Mesendoderm (in vitro differentiated cells): ENCODE data around the gene ETFA.

ENCODE experiments used
- DNase-seq: peaks from one replicate; pipeline ENCODE4 v3.0.0; 2013
- H2AK5ac ChIP-seq: 2 replicates; pipeline ENCODE4 v1.6.1; 2013; ENCODE audit warnings: low read length, inconsistent platforms
- H2BK120ac ChIP-seq: 2 replicates; pipeline ENCODE4 v1.6.1; 2013; ENCODE audit warnings: low read depth, mild to moderate bottlenecking, low read length, moderate library complexity, mixed read lengths
- H2BK15ac ChIP-seq: replicated peaks from 2 replicates; pipeline ENCODE4 v1.6.1; 2013; ENCODE audit warnings: low read depth, mild to moderate bottlenecking, moderate library complexity
- H2BK5ac ChIP-seq: 2 replicates; pipeline ENCODE4 v1.6.1; 2013; ENCODE audit warnings: low read length, inconsistent platforms
- H3K18ac ChIP-seq: 2 replicates; pipeline ENCODE4 v1.6.1; 2013; ENCODE audit warnings: mild to moderate bottlenecking, low read length, mixed read lengths
- H3K23ac ChIP-seq: one replicate; pipeline ENCODE4 v1.6.1; 2013; ENCODE audit warnings: low read length
- H3K27ac ChIP-seq: 2 replicates; pipeline ENCODE4 v1.5.1; 2013; ENCODE audit warnings: low read depth, mild to moderate bottlenecking, inconsistent platforms, low read length, moderate library complexity
- H3K27me3 ChIP-seq: 2 replicates; pipeline ENCODE4 v1.6.1; 2013; ENCODE audit warnings: low read length, control low read depth, mild to moderate bottlenecking, inconsistent platforms; ENCODE audit not compliant: insufficient read depth, poor library complexity
- H3K36me3 ChIP-seq: 2 replicates; pipeline ENCODE4 v1.6.1; 2013; ENCODE audit warnings: low read length, inconsistent platforms; ENCODE audit not compliant: control insufficient read depth, insufficient read depth
- H3K4ac ChIP-seq: one replicate; pipeline ENCODE4 v1.6.1; 2013; ENCODE audit warnings: low read depth, mild to moderate bottlenecking, low read length, moderate library complexity
- H3K4me1 ChIP-seq: 2 replicates; pipeline ENCODE4 v1.6.1; 2013; ENCODE audit warnings: low read depth, low read length, inconsistent platforms; ENCODE audit not compliant: control insufficient read depth
- H3K4me2 ChIP-seq: 2 replicates; pipeline ENCODE4 v1.6.1; 2013; ENCODE audit warnings: low read length
- H3K4me3 ChIP-seq: 2 replicates; pipeline ENCODE4 v1.5.1; 2013; ENCODE audit warnings: mild to moderate bottlenecking, low read length
- H3K56ac ChIP-seq: one replicate; pipeline ENCODE4 v1.6.1; 2013; ENCODE audit warnings: low read length
- H3K79me1 ChIP-seq: 2 replicates; pipeline ENCODE4 v1.6.1; 2013; ENCODE audit warnings: low read length, inconsistent platforms
- H3K79me2 ChIP-seq: 2 replicates; pipeline ENCODE4 v1.6.1; 2013; ENCODE audit warnings: mild to moderate bottlenecking, low read length; ENCODE audit not compliant: control insufficient read depth, insufficient read depth
- H3K9ac ChIP-seq: 2 replicates; pipeline ENCODE4 v1.6.1; 2013; ENCODE audit warnings: low read length, inconsistent platforms
- H4K5ac ChIP-seq: one replicate; pipeline ENCODE4 v1.6.1; 2013; ENCODE audit warnings: low read length
- H4K8ac ChIP-seq: one replicate; pipeline ENCODE4 v1.6.1; 2013; ENCODE audit warnings: low read depth, mild to moderate bottlenecking, control low read depth, low read length, moderate library complexity
- WGBS: extraction: QIAGEN DNeasy Blood & Tissue Kit; methylation state at CpG from one replicate; pipeline ENCODE4 v1.1.7; 2013; ENCODE audit warnings: low lambda C conversion rate, missing lambda C conversion rate; ENCODE audit not compliant: insufficient coverage; ENCODE audit errors: extremely low coverage; 5-methylcytosine and 5-hydroxymethylcytosine counted together

ETFA gene

DNA sequence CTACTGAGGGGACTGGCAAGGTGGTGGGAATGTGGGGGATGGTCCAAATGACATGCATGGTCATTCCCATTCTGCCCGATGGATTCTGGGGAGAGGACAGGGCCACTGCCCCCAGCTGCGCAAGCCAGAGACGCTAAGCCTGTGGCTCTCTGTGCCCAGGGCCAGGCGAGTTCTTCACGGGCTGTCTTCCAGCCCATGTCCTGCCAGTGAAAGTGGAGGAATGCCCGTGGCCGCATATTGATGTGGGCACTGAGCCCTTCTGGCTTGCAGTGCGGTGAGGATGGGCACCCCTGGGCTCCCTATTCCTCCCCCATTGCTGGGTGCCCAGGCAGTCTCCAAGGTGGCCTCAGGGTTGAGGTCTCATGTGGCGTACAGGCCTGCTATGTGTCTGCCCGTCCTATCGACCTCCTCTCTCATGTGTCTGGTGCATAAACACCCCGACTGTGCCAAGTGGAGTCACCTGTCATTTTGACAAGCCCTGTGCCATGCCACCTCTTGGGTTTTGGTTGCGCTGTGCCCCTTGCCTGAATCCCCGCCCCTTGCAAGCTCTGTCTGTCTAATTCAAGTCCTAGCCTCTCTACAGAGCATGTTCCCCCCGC is 134.7 kb downstream of the ETFA start:
- Histone ChIP-seq H3K36me3 (no peaks in the 10 kb centered on the region), H2BK5ac (no peak overlapping the region), H4K5ac (no peak overlapping the region), H4K8ac (no peak overlapping the region), H3K79me1 (no peaks in the 10 kb centered on the region), H3K27me3 (no peaks in the 10 kb centered on the region), H2AK5ac (no peak overlapping the region), H3K4me3 (no peak overlapping the region), H3K23ac (no peak overlapping the region), H3K18ac (no peak overlapping the region), H2BK15ac (no peak overlapping the region), H3K4ac (no peak overlapping the region), H2BK120ac (no peak overlapping the region), H3K4me1 (no peaks in the 10 kb centered on the region), H3K9ac (no peak overlapping the region), H3K79me2 (no peaks in the 10 kb centered on the region), H3K27ac (no peak overlapping the region), H3K4me2 (no peak overlapping the region), H3K56ac (no peak overlapping the region)
- no peak for DNase-seq
- no CpG with 5 or more reads among the region's 15 CpGs for WGBS

DNA sequence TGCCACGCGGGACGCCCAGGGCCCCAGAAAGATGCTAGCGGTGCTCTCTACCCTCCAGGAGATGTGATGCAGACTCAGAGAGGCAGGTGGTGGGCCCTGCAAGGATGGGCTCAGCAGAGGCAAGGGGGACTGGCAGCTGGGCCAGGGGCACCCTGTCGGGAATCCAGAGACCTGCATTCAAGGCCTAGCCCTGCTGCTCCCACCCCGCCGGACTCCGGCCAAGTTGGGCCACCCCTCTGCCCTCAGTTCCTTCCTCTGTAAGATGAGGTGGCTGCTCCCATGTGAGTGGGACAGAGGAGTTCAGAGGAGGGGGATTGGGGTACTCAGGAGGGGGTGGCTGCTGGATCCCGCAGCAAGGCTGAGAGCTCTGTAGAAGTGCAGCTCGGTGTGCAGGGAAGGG is 135.2 kb downstream of the ETFA start:
- no peaks in the 10 kb centered on the region for H3K27me3 ChIP-seq
- H3K4me1 ChIP-seq = no peaks in the 10 kb centered on the region
- no peak overlapping the region for H3K27ac ChIP-seq
- no peak overlapping the region for H2BK5ac ChIP-seq
- no peak overlapping the region for H2AK5ac ChIP-seq
- H4K8ac ChIP-seq = no peak overlapping the region
- H3K18ac ChIP-seq = no peak overlapping the region
- H2BK120ac ChIP-seq = no peak overlapping the region
- no peak overlapping the region for H3K23ac ChIP-seq
- H3K79me1 ChIP-seq = no peaks in the 10 kb centered on the region
- H3K4me3 ChIP-seq = no peak overlapping the region
- no peaks in the 10 kb centered on the region for H3K79me2 ChIP-seq
- H3K9ac ChIP-seq = no peak overlapping the region
- H4K5ac ChIP-seq = no peak overlapping the region
- H3K36me3 ChIP-seq = no peaks in the 10 kb centered on the region
- H3K4ac ChIP-seq = no peak overlapping the region
- no peak overlapping the region for H2BK15ac ChIP-seq
- DNase-seq = no peak
- WGBS = no CpG with 5 or more reads among the region's 10 CpGs
- no peak overlapping the region for H3K56ac ChIP-seq
- H3K4me2 ChIP-seq = no peak overlapping the region

DNA sequence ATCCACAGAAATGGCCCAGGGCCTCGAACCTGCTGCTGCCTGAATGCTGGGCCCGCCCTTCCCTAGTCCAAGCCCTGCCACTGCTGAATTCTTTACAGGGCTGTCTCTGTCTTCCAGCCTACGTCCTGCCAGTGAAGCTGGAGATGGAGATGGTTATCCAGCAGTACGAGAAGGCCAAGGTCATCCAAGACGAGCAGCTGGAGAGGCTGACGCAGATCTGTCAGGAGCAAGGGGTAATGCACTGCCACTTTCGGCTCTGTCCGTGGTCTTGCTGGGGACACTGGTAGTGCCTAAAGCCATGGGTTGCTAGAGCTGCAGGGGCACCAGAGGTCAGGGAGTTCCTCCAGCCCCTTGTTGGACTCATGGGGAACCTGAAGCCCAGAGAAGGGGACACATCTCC is 135.8 kb downstream of the ETFA start:
- H3K9ac ChIP-seq = no peak overlapping the region
- no peak overlapping the region for H3K4me3 ChIP-seq
- no peak overlapping the region for H3K27ac ChIP-seq
- no peak overlapping the region for H3K4ac ChIP-seq
- H3K79me2 ChIP-seq = no peaks in the 10 kb centered on the region
- H3K36me3 ChIP-seq = no peaks in the 10 kb centered on the region
- no peaks in the 10 kb centered on the region for H3K79me1 ChIP-seq
- no peak overlapping the region for H3K56ac ChIP-seq
- no peak overlapping the region for H2AK5ac ChIP-seq
- no peak overlapping the region for H4K5ac ChIP-seq
- no peak overlapping the region for H3K4me2 ChIP-seq
- no peak overlapping the region for H2BK15ac ChIP-seq
- DNase-seq = no peak
- H3K18ac ChIP-seq = no peak overlapping the region
- WGBS = no CpG with 5 or more reads among the region's 8 CpGs
- no peak overlapping the region for H3K23ac ChIP-seq
- no peaks in the 10 kb centered on the region for H3K27me3 ChIP-seq
- no peaks in the 10 kb centered on the region for H3K4me1 ChIP-seq
- no peak overlapping the region for H4K8ac ChIP-seq
- H2BK120ac ChIP-seq = no peak overlapping the region
- H2BK5ac ChIP-seq = no peak overlapping the region

DNA sequence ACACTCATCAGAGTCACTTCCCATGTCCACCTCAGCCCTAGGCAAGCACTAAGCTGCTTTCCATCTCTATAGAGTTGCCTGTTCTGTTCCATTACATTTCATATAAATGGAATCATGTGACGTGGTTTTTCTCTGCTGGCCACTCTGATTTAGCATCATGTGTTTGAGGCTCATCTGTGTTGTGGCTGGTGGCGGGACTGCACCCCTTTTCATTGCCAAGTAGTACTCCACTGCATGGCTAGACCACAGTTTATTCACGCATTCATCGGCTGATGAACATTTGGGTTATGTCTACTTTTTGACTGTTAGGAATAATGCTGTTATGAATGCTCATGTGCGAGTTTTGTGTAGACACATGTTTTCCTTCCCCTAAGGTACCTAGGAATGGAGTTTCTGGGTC is 136.6 kb downstream of the ETFA start:
- no peak for DNase-seq
- WGBS = no CpG with 5 or more reads among the region's 5 CpGs

DNA sequence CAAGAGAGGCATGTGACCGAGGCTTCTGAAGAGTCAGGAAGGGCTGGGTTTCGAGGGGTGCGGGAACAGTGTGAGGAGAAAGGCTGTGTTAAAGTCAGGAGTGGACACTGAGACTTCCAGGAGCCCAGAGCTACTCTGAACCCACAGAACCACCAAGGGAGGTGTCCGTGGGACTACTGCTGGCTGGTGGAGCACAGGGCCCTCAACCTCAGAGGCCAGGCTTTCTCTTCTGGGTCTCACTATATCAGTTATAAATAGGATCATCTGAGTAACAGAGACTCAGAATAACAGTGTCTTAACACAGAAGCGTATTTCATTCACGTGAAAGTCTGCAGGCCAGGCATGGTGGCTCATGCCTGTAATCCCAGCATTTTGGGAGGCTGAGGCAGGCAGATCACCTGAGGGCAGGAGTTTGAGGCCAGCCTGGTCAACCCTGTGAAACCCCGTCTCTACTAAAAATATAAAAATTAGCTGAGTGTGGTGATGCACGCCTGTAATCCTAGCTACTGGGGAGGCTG is 137.9 kb downstream of the ETFA start:
- Histone ChIP-seq H3K4ac (no peak overlapping the region), H3K4me2 (no peak overlapping the region), H2AK5ac (no peak overlapping the region), H4K5ac (no peak overlapping the region), H3K79me2 (no peaks in the 10 kb centered on the region), H3K79me1 (no peaks in the 10 kb centered on the region), H3K56ac (no peak overlapping the region), H2BK120ac (no peak overlapping the region), H3K4me3 (no peak overlapping the region), H3K18ac (no peak overlapping the region), H3K27ac (no peak overlapping the region), H2BK15ac (no peak overlapping the region), H3K27me3 (no peaks in the 10 kb centered on the region), H3K23ac (no peak overlapping the region), H3K9ac (no peak overlapping the region), H3K36me3 (no peaks in the 10 kb centered on the region), H3K4me1 (no peaks in the 10 kb centered on the region), H4K8ac (no peak overlapping the region), H2BK5ac (no peak overlapping the region)
- no CpG with 5 or more reads among the region's 8 CpGs for WGBS
- no peak for DNase-seq

More for the DNA sequence above, 136.6 kb downstream of the ETFA start:
- Histone ChIP-seq H3K56ac (no peak overlapping the region), H3K79me1 (no peaks in the 10 kb centered on the region), H2AK5ac (no peak overlapping the region), H3K18ac (no peak overlapping the region), H3K9ac (no peak overlapping the region), H3K79me2 (no peaks in the 10 kb centered on the region), H3K4me1 (no peaks in the 10 kb centered on the region), H3K23ac (no peak overlapping the region), H2BK5ac (no peak overlapping the region), H3K4me2 (no peak overlapping the region), H3K4ac (no peak overlapping the region), H3K4me3 (no peak overlapping the region), H3K36me3 (no peaks in the 10 kb centered on the region), H4K5ac (no peak overlapping the region), H2BK15ac (no peak overlapping the region), H3K27ac (no peak overlapping the region), H2BK120ac (no peak overlapping the region), H4K8ac (no peak overlapping the region), H3K27me3 (no peaks in the 10 kb centered on the region)

DNA sequence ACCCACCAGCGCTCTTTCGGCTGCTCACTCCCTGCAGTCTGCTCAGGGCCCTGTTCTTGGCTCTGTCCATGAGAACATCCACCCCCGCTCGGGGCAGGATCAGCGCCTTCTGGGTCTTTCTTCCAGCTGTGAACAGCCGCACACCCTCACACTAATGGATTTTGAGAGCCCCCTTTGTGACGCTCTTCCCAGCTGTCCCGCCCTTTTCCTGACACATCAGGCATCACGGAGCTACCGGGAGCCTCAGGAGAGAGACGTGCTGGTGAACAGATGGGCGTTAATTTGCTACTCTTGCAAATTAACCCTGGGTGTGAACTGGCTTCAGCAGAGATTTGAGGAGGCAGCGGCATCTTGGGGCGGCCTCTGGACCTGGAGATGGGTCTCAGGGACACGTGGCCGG is 138.5 kb downstream of the ETFA start:
- H3K79me1 ChIP-seq = no peaks in the 10 kb centered on the region
- no peaks in the 10 kb centered on the region for H3K79me2 ChIP-seq
- no peak overlapping the region for H3K23ac ChIP-seq
- no peak overlapping the region for H3K4me3 ChIP-seq
- no peak overlapping the region for H4K5ac ChIP-seq
- no peaks in the 10 kb centered on the region for H3K4me1 ChIP-seq
- no peak overlapping the region for H3K18ac ChIP-seq
- H4K8ac ChIP-seq = no peak overlapping the region
- H2BK5ac ChIP-seq = no peak overlapping the region
- no peak overlapping the region for H2BK120ac ChIP-seq
- no peak overlapping the region for H3K56ac ChIP-seq
- no peak overlapping the region for H3K4me2 ChIP-seq
- no peak overlapping the region for H3K27ac ChIP-seq
- DNase-seq = peak; percentile 38
- WGBS = no CpG with 5 or more reads among the region's 16 CpGs
- no peaks in the 10 kb centered on the region for H3K36me3 ChIP-seq
- no peak overlapping the region for H3K4ac ChIP-seq
- no peak overlapping the region for H2BK15ac ChIP-seq
- H3K9ac ChIP-seq = no peak overlapping the region
- no peaks in the 10 kb centered on the region for H3K27me3 ChIP-seq
- no peak overlapping the region for H2AK5ac ChIP-seq
